Measurements from ENCODE around the gene GATA2.

The GATA2 gene

DNA sequence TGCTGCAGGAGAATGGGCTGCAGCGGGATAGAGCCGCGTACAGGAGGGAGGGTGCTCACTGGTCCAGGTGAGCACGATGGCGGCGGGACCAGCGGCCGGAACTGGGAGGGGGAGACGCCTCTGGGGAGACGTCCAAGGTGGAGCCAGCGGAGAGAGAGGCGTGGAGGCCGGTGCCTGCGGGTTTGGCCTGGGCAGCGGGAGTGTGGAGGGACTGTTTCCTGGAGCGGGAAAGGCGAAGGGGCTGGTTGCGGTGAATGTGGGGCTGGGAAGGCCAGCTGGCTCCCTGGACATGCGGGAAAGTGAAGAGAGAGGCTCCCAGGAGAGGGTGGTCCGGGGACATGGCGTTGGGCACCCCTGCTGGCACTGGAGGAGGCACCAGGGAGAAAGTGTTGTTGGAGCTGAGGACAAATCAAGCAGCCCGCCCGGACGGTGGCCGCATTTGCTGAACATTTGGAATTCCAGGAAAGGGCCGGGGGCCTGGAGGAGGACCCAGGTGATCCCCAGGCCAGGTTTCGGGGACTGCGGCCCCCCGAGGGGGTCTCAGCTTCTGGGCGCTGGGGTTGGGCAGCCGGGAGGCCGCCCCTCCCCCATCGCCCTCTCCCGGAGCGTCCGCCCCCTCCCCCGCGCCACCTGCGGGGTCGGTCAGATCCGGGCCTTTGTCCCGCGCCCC, 60.6 kb downstream of the GATA2 start:
- DNase-seq, result no peak

DNA sequence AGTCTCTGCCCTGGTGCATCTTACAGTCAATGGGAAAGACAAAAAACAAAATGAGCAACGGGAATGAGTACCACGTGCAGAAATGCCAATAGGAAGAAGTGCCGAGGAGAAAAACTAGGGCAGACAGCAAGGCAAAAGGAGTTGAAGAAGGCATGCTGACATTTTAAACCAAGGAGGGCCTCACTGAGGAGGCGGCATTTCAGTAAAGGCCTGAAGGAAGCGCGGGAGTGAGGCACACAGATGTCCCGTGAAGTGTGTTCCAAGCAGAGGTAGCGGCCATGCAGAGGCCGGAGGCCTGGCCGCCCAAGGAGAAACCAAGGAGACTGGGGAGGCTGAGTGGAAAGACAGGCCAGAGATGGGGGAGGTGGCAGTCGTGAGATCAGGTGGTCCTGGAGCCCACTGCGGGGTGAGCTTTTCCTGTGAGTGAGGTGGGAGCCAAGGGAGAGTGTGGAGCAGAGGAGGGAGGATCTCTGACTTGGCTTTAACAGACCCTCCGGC, 61.1 kb downstream of the GATA2 start:
- no peak for DNase-seq

DNA sequence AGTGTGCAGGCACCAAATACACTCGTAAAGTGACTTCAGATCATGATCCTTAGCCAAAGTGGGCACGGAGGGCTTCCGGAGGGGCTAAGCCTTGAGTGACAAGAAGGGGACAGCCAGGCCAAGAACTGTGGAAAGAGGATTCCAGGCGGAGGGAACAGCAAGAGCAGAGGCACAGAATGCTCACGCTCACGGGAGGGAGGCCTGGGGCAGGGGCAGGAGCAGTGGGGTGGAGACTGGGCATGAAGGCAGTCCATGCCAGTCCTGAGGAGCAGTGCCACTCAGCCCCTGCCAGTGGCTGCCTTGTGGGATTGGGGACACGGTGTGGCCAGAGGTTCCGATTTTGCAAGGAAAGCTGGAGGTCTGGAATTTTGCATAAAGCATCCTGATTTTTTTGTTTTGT, 62.3 kb downstream of the GATA2 start:
- no peak for DNase-seq

DNA sequence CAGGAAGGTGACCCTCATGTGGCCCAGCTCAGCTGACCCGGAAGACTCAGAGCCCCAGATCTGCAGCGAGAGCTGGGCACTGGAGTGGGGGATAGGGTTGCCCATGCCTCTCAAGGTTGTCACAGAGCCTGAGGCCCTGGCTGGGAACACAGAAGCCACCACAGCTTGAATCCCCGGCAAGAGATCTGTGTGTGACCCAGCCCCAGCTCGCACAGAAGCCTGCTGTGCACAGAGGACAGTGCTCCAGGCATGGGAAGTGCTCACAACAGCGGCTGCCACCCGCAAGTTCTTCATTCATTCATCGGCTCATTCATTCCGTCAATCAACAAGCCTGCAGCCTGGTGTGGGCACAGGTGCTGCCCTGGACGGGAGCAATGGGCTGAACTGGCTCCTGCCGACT, 62.7 kb downstream of the GATA2 start:
- no peak for DNase-seq

DNA sequence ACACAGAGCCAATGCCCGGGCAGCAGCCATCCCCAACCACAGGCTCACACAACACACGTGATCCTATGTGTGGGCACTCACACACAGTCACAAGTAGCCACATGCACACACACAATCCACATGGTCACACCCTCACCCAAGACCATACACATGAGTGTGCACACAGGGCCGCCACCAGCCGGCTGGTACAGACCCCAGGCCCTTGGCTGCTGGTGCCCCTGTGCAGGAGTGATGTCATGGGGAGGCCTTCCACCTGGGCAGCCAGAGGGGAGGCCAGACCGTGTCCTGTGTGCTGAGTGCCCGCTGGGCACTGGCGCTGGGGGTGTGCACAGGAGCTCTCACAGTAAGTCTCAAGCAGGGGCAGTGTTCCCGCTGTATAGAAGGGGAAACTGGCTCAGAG, 63.2 kb downstream of the GATA2 start:
- DNase-seq, result no peak
